Inferior parietal cortex (tissue), 1 donor: ENCODE measurements around the gene CERT1.
"Not testable (repeated sequence)": the region's sequence is repeated elsewhere in the genome, so short reads cannot be mapped to it uniquely, and the experiment has no call there.

Experiments used
- DNase-seq: peaks from one replicate; pipeline ENCODE4 v3.0.0-alpha.2; 2016; ENCODE audit errors: extremely low spot score

CERT1 gene, protein sequence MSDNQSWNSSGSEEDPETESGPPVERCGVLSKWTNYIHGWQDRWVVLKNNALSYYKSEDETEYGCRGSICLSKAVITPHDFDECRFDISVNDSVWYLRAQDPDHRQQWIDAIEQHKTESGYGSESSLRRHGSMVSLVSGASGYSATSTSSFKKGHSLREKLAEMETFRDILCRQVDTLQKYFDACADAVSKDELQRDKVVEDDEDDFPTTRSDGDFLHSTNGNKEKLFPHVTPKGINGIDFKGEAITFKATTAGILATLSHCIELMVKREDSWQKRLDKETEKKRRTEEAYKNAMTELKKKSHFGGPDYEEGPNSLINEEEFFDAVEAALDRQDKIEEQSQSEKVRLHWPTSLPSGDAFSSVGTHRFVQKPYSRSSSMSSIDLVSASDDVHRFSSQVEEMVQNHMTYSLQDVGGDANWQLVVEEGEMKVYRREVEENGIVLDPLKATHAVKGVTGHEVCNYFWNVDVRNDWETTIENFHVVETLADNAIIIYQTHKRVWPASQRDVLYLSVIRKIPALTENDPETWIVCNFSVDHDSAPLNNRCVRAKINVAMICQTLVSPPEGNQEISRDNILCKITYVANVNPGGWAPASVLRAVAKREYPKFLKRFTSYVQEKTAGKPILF

DNA sequence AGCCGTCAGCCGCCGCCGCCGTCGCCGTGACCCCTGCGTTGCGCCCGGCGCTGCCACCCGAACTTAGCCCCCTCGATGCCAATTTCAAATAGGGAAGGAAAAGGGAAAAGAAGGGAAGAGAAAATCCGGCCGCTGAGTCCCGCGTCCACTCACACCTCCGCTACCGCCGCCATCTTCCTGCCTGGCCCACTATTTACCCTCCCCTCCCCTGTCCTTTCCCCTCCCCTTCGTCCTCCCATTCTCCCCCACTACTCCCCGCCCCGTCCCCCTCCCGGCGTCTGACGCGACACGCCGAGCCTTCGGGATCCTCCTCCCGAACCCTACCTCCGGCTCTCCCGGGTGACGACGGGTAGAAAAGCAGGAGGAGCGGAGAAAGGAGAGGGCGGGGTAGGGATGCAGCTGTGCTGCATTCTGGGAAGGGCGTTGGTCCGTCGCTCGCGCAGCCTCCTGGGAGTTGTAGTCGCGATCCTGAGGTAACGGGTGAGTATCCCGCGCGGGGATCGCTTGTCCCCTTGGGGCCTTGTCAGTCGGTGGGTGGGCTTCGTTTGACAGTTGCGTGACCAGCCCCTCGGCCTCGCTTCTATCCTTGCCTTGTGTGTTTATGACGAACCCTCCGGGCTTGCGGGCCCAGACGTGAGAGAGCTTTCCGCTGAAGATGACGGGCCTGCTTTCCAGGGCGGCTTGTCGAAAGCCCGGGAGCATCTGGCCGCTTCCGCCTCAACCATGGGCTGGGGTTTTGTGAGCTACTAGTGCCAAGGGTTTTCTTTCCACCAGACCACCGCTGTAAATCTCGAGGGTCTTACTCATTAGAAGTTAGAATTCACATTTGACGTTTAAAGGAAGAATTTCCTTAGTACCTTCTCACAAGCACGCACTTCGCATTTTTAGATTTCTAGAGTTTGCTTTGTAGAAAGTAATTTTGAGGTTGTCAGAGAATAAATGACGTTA lies at the start of gene CERT1, which contains the start of gene POLK:
Gene CERT1 (minus strand): TSS at position 195 of the 948 bp plus-strand sequence. CDS start 422 bp downstream, outside the sequence.
Gene POLK (plus strand): TSS at position 457 of the 948 bp plus-strand sequence.
- DNase-seq: peak; percentile 97

DNA sequence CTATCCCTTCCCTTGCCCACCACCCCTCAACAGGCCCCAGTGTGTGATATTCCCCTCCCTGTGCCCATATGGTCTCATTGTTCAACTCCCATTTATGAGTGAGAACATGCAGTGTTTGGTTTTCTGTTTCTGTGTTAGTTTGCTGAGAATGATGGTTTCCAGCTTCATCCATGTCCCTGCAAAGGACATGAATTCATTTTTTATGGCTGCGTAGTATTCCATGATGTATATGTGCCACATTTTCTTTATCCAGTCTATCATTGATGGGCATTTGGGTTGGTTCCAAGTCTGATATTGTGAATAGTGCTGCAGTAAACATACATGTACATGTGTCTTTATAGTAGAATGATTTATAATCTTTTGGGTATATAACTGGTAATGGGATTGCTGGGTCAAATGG lies 49.2 kb upstream of the CERT1 start:
- not testable (repeated sequence) for DNase-seq

DNA sequence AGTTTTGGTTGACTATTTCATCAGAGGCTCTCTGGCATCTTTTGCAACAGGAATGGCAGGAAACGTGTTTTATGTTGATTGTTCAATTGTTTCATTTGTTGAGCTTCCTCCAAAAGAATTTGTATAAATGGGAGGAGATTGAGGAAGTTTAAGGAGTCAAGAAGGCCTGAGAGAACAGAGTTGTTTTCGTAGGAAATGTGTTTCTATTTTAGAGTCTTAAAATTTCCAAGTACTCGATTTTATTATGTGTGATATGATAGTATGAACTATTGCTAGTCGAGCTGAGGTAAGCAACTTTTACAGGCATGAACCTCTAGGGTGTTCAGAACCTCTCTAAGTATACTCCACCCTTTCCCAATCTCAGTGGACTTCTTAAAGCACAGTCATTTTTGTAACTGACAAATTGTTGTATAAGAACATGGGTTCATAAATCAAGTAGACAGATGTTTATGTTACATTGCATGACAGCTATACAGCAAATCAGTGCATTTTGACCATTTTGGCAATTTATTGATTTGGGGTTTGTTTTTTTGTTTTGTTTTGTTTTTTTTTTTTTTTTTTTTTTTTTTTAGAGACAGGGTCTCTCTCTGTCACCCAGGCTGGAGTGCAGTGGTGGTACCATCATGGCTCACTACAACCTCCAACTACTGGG lies 47.7 kb upstream of the CERT1 start:
- no peak for DNase-seq

DNA sequence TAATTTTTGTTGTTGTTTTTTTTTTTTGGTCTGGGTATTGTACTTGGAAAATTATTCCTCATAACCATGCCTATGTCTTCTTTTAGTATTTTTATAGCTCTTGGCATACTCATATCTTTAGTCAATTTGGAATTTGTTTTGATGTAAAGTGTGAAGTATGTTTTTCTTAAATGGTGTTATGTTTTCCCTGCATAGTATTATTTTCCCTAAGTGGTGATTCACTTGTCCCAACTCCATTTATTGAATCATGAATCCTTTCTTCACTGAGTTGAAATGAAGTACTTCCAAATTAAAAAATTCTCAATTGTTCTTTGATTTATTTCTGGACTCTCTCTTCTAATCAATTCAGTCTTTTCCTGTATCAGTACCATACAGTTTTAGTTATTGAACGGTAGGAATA lies 46.8 kb upstream of the CERT1 start:
- DNase-seq: no peak

DNA sequence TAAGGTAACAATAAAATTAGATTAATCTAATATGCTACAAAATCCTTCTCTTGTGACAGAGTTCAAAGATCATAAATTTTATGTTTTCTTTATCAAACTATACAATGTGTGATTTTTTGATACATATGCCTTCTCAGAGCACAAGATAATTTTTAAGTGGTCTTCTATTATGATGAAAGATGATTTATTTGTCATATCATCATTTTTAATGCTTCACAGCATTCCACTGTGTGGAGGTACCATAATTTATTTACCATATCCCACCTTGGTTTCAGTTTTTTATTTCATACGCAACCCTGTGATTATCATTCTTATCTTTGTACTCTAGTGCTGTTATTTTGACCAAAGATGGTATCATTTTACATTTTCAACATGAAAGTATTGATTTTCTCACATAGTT lies 41.9 kb upstream of the CERT1 start:
- DNase-seq: no peak

DNA sequence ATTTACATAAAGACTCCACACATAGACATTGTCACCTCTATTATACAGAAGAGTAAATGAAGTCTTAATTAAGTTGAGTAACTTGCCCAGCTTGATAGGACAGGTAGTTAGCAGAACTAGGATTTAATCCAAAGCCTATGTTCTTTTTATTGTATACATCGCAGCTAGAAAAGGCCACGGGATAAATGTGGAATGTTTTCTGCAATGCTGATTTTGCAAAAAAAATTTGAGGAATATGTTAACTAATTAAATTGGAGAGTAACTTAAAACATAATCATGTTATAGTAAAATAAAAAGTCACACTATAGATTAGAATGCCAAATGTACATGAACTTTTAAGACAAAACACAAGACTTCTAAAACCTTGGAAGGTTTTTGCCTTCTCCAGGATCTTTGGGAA lies 41.3 kb upstream of the CERT1 start:
- no peak for DNase-seq

DNA sequence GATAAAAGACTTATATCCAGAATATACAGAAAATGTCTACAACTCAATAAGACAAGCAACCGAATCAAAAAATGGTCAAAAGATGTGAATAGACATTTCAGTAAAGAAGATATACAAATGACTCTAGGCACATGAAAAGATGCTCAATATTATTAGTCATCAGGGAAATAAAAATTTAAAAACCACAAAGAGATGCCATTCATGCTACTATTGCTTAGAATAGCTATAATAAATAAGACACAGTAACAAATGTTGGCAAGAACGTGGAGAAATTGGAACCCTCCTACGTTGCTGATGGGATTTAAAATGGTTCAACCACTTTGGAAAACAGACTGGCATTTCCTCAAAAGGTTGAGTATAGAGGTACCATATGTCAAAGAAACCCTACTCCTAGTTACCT lies 40.0 kb upstream of the CERT1 start:
- no peak for DNase-seq

DNA sequence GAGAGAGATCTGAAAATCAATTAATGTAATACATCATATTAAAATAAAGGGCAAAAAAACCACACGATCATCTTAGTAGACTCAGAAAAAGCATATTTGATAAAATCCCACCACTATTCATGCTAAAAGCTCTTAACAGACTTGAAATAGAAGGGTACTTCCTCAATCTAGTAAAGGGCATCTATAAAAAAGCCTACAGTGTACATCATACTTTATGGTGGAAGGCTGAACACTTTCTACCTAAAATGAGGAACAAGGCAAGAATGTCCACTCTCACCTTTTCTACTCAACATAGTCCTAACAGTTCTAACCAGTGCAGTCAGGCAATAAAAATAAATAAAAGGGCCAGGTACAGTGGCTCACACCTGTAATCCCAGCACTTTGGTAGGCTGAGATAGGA lies 39.2 kb upstream of the CERT1 start:
- no peak for DNase-seq

DNA sequence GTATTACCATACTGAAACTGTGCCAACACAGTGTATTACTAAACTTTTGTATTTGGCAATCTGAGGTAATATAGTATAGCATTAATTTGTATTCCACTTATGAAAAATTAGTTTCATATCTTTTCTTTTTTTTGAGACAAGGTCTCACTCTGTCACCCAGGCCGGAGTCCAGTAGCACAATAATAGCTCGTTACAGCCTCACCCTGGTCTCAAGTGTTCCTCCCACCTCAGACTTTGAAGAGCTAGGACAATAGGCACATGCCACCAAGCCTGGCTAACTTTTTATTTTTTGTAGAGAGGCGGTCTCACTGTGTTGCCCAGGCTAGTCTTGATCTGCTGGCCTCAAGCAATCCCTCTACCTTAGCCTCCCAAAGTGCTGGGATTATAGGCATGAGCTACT lies 36.4 kb upstream of the CERT1 start:
- no peak for DNase-seq

DNA sequence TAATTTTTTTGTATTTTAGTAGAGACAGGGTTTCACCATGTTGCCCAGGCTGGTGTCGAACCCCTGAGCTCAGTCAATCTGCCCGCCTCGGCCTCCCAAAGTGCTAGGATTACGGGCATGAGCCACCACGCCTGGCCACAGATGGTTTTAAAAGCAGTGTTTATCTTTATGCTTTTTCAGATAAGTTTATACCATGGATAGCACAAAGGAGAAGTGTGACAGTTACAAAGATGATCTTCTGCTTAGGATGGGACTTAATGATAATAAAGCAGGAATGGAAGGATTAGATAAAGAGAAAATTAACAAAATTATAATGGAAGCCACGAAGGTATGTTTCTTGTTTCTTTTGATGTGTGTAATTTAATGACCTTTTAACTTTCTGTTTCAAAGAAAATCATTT lies 35.4 kb upstream of the CERT1 start:
- no peak for DNase-seq

DNA sequence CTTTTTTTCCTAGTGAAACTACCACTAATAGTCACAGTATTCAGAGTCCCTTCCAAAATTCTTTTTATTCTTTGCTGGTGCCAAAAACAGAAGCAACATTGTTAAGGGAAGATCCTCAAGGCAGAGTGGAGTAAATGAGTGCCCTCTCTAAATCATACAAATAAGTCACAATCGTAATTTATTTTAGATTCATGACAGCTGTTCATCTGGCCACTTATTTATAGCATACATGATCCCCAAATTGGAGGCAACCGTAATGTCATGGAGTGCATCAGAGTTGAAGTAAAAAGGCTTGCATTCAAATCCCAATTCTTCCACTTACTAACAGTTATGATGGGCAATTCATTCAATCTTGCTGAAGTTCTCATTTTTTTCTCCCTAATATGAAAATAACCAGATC lies 33.7 kb upstream of the CERT1 start:
- no peak for DNase-seq

DNA sequence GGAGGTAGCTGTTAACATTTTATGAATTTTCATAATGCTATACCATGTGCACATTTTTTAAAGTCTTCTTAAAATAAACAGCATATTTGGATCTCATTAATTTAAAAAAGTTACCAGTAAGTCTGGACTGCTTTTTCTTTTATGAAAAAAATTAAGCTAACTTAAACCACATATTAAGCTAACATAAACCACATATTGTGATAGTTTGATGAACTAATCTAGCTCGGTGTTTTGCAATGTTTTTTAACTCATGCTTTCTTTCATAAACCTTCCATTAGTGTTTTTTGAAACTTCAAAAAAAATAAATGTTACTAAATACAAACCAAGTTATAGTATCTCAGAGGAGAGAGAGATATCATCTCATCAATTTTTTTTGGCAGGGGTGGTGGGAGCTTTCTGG lies 26.8 kb upstream of the CERT1 start:
- no peak for DNase-seq

DNA sequence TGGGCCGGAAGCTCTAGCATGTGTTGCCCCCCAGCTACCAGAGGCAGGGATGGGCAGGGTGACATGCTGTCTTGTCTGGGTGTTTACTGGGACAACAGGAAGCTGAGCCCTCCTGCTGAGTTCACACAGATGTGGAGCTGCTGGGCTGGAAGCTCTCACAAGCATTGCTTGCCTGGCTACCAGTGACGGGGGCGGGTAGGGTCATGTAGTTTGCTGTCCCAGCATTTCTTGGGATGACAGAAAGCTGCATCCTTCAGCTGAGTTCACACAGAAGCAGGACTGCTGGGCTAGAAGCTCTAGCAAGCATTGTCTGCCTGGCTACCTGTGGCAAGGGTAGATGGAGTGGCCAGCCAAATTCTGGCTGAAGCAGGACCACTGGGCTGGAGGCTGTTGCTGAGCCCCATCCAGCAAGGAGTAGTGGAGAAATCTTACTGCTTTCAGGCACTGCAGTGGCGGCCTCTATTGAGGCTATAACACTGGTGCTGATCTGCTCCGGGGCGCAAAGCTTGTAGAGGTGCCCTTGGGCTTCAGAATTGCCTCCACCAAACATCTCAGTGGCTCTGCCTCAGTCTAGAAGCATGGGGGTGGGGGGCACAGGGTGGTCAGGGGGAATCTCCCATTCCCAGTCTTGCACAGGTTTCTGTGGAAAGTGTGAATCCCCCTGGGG lies 25.4 kb upstream of the CERT1 start:
- no peak for DNase-seq

DNA sequence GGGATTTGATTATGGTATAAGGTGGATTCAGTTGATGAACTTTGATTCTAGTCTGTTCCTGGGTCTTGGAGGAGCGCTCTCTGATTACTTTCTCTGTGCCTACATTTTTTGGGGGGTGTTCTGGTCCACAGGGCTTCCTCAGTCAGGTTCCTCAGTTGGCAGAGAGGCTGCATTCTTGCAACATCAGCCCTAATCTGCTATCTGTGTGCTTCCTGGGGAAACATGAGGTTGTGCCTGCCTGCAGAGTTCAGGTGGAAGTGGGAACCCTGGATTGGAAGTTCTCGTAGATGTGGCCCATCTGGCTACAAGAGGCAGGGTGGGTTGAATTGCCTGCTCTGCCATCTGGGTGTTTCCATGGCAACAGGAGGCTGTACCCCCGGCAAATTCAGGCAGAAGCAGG lies 24.7 kb upstream of the CERT1 start:
- no peak for DNase-seq

DNA sequence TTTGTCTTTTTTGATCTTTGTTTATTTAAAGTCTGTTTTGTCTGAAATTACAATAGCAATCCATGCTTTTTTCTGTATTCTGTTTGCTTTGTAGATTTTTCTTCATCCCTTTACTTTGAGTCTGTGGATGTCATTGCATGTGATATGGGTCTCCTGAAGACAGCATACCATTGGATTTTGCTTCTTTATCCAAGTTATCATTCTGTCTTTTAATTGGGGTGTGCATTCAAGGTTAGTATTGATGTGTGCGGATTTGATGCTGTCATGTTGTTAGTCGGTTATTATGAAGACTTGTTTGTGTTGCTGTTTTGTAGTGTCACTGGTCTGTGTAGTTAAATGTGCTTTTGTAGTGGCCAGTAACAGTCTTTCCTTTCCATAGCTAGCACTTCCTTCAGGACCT lies 23.3 kb upstream of the CERT1 start:
- no peak for DNase-seq

DNA sequence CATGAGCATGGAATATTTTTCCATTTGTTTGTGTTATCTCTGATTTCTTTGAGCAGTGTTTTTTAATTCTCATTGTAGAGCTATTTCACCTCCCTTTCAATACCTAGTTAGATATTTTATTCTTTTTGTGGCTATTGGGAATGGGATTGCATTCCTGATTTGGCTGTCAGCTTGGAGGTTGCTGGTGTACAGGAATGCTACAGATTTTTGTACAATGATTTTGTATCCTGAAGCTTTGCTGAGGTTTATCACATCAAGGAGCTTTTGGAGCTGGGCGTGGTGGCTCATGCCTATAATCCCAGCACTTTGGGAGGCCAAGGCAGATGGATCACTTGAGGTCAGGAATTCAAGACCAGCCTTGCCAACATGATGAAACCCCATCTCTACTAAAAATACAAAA lies 22.3 kb upstream of the CERT1 start:
- not testable (repeated sequence) for DNase-seq

DNA sequence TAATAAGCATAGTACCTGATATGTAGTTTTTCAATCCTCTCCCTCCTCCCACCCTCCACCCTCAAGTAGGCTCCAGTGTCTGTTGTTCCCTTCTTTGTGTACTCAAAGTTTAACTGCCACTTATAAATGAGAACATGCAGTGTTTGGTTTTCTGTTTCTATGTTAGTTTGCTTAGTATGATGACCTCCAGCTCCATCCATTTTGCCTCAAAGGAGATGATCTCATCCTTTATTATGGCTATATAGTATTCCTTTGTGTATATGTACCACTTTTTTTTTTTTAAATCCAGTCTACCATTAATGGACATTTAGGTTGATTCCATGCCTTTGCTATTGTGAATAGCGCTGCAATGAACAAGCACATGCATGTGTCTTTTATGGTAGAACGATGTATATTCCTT lies 20.8 kb upstream of the CERT1 start:
- DNase-seq: no peak

DNA sequence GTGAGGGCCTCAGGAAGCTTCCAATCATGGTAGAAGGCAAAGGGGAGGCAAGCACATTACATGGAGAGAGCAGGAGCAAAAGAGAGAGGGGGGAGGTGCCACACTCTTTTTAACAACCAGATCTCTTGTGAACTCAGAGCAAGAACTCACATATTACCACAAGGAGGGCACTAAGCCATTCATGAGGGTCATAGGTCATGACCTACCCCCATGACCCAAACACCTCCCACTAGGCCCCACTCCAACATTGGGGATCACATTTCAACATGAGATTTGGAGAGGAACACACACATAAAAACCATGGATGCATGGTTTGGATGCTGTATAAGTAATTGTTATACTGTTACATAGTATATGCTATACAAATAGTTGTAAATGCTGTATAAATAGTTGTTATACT lies 17.8 kb upstream of the CERT1 start:
- DNase-seq: no peak

DNA sequence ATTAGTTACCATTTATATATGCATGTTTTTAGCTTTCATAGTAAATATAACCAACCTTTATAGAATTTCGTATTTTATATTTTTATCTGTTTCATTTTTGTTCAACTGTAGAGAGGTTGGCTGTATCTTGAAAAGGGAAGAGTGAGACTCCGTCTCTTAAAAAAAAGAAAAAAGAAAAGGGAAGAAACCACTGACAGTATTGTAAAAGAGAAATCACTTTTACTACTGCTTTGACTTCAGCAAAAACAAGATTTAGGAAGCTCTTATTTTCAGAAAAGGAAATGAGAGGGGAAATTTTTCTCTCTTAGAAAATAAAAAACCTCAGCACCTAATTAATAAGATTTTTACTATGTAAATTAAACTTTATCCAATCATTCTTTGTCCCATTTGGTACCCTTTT lies 14.6 kb upstream of the CERT1 start:
- no peak for DNase-seq

DNA sequence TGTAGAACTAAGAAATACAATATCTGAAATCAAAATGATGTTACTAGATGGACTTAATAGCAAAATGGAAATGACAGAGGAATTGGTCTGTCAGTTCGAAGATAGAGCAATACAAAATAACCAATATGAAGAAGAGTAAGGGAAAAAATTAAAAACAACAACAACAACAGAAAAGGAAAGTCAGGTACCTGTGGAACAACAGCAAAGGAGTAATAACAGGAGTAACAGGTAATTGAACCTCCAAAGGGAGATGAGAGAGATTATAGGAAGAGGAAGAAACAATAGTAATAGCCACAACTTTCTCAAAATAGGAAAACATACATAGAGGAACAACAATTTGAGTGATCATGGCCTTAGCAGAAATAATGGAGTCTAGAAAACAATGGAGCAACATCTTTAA lies 13.9 kb upstream of the CERT1 start:
- no peak for DNase-seq

DNA sequence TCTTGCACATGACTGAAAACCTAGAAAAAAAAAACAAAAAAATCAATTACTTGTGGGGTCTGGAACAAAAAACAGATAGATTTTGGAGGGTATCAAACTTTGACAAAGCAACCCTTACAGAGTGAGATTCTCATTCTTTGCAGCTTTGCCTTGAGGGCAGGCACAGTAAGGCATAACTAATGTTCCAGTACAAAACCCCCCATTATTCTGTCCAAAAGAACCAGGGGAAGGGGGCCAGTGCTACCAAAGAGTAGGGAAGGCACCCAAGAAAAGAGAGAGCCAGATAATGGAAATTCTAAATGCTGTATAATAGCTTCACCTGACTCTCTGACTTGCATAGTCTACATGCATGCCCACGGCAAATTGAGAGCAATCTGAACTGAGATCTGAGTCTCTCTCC lies 13.2 kb upstream of the CERT1 start:
- DNase-seq: no peak
